Fibroblast of the aortic adventitia (primary cell): ENCODE results near the gene MINDY4B. TPM values are rescaled to one million over a fixed set of nuclear protein-coding genes. Genes with fewer than 3 reads are reported as not detected.
"Not testable (repeated sequence)": the region's sequence is repeated elsewhere in the genome, so short reads cannot be mapped to it uniquely, and the experiment has no call there.

Source experiments
- DNase-seq: peaks from one replicate; pipeline ENCODE4 v3.0.0-alpha.2; 2010; ENCODE audit warnings: low read depth
- H3K4me3 ChIP-seq: 2 replicates; pipeline ENCODE4 v1.5.1; 2011; ENCODE audit warnings: low read depth, mild to moderate bottlenecking, control low read depth, low read length, moderate library complexity
- CTCF ChIP-seq: IDR thresholded peaks from 2 replicates; pipeline ENCODE4 v1.5.1; 2011; ENCODE audit warnings: mild to moderate bottlenecking, low read length, control low read depth, inconsistent platforms; ENCODE audit not compliant: insufficient read depth
- total RNA-seq: library from RNA; depleted of rRNA; stranded (reverse); fragments of >200 nt; gene quantifications from 2 replicates; pipeline ENCODE4 v1.2.3, GENCODE V29; 2012; ENCODE audit warnings: low replicate concordance

MINDY4B gene
- total RNA-seq, 1 donor, result not detected

DNA sequence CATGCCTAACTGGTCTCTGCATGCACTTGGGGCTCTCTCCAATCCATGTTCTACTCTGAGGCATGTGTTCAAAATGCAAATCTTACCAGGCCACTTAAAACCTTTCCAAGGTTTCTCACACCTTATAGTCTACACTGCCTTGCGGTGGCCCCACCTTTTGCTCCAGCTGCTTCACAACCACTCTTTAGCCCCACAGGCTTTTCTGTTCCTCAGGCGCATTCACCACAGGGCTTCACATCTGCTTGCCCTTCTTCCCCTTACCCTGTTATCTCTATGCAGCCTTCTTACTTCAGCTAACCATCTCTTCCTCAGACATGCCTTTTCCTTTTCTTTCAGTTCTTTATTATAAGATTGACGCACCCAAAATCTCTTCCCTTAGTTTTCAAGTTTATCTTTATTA lies 37.8 kb downstream of the MINDY4B start:
- no peak for TF ChIP-seq CTCF
- H3K4me3 ChIP-seq, result no peak overlapping the region
- DNase-seq, result no peak

DNA sequence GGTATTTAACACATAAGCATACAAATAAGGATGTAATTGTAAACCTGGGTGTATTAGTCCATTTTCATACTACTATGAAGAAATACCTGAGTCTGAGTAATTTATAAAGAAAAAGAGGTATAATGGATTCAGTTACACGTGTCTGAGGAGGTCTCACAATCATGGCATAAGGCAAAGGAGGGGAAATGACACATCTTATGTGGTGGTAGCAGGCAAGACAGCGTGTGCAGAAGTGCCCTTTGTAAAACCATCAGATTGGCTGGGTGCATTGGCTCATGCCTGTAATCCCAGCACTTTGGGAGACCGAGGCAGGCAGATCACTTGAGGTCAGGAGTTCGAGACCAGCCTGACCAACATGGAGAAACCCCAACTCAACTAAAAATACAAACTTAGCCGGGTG lies 41.3 kb downstream of the MINDY4B start:
- H3K4me3 ChIP-seq, DNase-seq: not testable (repeated sequence)

- H3K4me3 ChIP-seq, result no peak overlapping the region
- no peak for DNase-seq
- no peak for TF ChIP-seq CTCF
Observed at GRCh38 chr3:150861851-150862250, 43.4 kb downstream of the MINDY4B start.

DNA sequence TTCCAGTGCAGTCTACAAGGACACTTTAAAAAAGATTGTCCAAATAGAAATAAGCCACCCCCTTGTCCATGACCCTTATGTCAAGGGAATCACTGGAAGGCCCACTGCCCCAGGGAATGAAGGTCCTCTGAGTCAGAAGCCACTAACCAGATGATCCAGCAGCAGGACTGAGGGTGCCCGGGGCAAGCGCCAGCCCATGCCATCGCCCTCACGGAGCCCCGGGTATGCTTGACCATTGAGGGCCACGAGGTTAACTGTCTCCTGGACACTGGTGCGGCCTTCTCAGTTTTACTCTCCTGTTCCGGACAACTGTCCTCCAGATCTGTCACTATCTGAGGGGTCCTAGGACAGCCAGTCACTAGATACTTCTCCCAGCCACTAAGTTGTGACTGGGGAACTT lies 47.3 kb downstream of the MINDY4B start:
- not testable (repeated sequence) for H3K4me3 ChIP-seq, DNase-seq

DNA sequence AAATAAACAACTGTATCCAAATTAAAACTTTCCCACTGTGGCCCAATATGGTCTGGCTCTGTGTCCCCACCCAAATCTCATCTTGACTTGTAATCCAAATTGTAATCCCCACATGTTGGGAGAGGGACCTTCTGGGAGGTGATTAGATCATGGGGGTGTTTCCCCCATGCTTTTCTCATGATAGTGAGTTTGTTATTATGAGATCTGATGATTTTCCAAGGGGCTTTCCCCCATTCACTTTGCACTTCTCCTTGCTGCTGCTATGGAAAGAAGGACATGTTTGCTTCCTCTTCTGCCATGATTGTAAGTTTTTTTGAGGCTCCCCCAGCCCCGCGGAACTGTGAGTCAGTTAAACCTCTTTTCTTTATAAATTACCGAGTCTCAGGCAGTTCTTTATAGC lies 55.0 kb downstream of the MINDY4B start:
- TF ChIP-seq CTCF, result no peak
- H3K4me3 ChIP-seq, result no peak overlapping the region
- no peak for DNase-seq

GRCh38 chr3:150848864-150849263 lies 56.4 kb downstream of the MINDY4B start:
- DNase-seq, result no peak
- H3K4me3 ChIP-seq, result no peak overlapping the region
- TF ChIP-seq CTCF, result no peak

DNA sequence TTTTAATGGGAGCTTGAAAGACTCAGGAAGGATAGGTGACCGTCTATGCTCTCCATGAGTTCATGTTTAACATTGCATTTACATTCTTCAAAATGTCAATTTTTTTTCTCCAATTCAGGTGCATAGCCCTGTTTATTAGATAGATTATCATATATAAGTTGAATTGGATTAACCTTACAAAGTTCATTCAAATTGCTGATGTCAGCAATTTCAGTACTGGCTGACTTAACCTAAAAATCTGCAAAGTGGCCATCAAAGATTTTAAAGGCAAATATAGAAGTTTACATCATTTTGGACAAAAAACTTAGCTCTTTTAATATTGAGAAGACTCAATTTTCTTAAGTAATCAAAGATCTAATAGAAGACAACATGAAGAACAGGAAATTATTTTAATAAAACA lies 57.8 kb downstream of the MINDY4B start:
- H3K4me3 ChIP-seq, result no peak overlapping the region
- DNase-seq, result no peak
- TF ChIP-seq CTCF, result no peak

DNA sequence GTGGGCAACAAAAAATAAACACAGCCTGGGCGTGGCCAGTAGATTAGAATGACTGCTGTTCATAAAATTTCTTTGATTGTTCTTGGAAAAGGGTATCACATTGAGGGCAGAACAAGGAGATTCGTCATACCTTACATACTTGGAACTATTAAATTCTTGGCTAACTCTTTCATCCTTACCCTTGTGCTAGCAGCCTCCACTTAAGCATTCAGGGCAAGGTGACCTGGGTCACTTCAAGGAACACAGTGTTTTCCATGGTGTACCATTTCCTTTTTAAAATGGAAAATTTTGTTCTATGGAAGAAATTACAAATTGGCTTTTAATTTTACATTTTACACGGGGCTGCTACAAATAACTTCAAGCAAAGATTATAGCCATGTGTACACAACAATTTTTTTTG lies 60.8 kb downstream of the MINDY4B start:
- no peak for TF ChIP-seq CTCF
- DNase-seq, result no peak

More for the DNA sequence above, 60.8 kb downstream of the MINDY4B start:
- no peak overlapping the region for H3K4me3 ChIP-seq
